HEK293 (cell line): Measurements from ENCODE around the gene KDM5A.

ENCODE experiments used
- GLI4 ChIP-seq: fragments of 450-650 bp; formaldehyde crosslinking; IDR thresholded peaks from 2 replicates; pipeline ENCODE4 v1.5.1; 2016; ENCODE audit warnings: missing biosample characterization, missing genetic modification characterization
- KLF7 ChIP-seq: fragments of 450-650 bp; formaldehyde crosslinking; IDR thresholded peaks from 2 replicates; pipeline ENCODE4 v1.5.1; 2016; ENCODE audit warnings: missing biosample characterization, missing genetic modification characterization, borderline replicate concordance
- KLF8 ChIP-seq: fragments of 450-650 bp; formaldehyde crosslinking; IDR thresholded peaks from 2 replicates; pipeline ENCODE4 v1.5.1; 2016; ENCODE audit warnings: missing biosample characterization, missing genetic modification characterization
- OVOL3 ChIP-seq: fragments of 450-650 bp; formaldehyde crosslinking; IDR thresholded peaks from 2 replicates; pipeline ENCODE4 v1.5.1; 2016; ENCODE audit warnings: missing biosample characterization, missing genetic modification characterization
- WT1 ChIP-seq: fragments of 450-650 bp; formaldehyde crosslinking; IDR thresholded peaks from 2 replicates; pipeline ENCODE4 v1.5.1; 2016; ENCODE audit warnings: missing biosample characterization, missing genetic modification characterization
- ZBTB1 ChIP-seq: fragments of 450-650 bp; formaldehyde crosslinking; IDR thresholded peaks from 2 replicates; pipeline ENCODE4 v1.5.1; 2016; ENCODE audit warnings: missing biosample characterization, missing genetic modification characterization
- ZBTB21 ChIP-seq: fragments of 450-650 bp; formaldehyde crosslinking; IDR thresholded peaks from 2 replicates; pipeline ENCODE4 v1.5.1; 2017; ENCODE audit warnings: missing biosample characterization, missing genetic modification characterization
- ZBTB8A ChIP-seq: fragments of 450-650 bp; formaldehyde crosslinking; IDR thresholded peaks from 2 replicates; pipeline ENCODE4 v1.5.1; 2016; ENCODE audit warnings: missing biosample characterization, missing genetic modification characterization
- ZNF10 ChIP-seq: fragments of 450-650 bp; formaldehyde crosslinking; IDR thresholded peaks from 2 replicates; pipeline ENCODE4 v1.5.1; 2017; ENCODE audit warnings: missing biosample characterization, missing genetic modification characterization
- ZNF174 ChIP-seq: fragments of 450-650 bp; formaldehyde crosslinking; IDR thresholded peaks from 2 replicates; pipeline ENCODE4 v1.5.0; 2017; ENCODE audit warnings: missing biosample characterization, mild to moderate bottlenecking, missing genetic modification characterization
- ZNF175 ChIP-seq: fragments of 450-650 bp; formaldehyde crosslinking; IDR thresholded peaks from 2 replicates; pipeline ENCODE4 v1.5.1; 2016; ENCODE audit warnings: missing biosample characterization, missing genetic modification characterization
- ZNF223 ChIP-seq: fragments of 450-650 bp; formaldehyde crosslinking; IDR thresholded peaks from 2 replicates; pipeline ENCODE4 v1.5.1; 2016; ENCODE audit warnings: missing biosample characterization, missing genetic modification characterization
- ZNF23 ChIP-seq: fragments of 450-650 bp; formaldehyde crosslinking; IDR thresholded peaks from 2 replicates; pipeline ENCODE4 v1.5.1; 2016; ENCODE audit warnings: missing biosample characterization, missing genetic modification characterization, borderline replicate concordance
- ZNF274 ChIP-seq, 2 experiments: fragments of 200-500 bp in 1 of 2; fragments of 450-650 bp in 1 of 2; sonication (Bioruptor generic) in 1 of 2; formaldehyde crosslinking in 1 of 2; IDR thresholded peaks; 2 replicates each; pipeline versions ENCODE4 v1.5.1 to v1.6.1; 2014 to 2016; ENCODE audit warnings: borderline replicate concordance in 1 of 2, inconsistent platforms in 1 of 2, low read length in 1 of 2, missing biosample characterization in 1 of 2, missing genetic modification characterization in 1 of 2
- ZNF302 ChIP-seq: fragments of 450-650 bp; formaldehyde crosslinking; IDR thresholded peaks from 2 replicates; pipeline ENCODE4 v1.5.1; 2016; ENCODE audit warnings: missing biosample characterization, missing genetic modification characterization, low read depth
- ZNF366 ChIP-seq: fragments of 450-650 bp; formaldehyde crosslinking; conservative IDR thresholded peaks from 2 replicates; pipeline ENCODE4 v1.5.1; 2016; ENCODE audit warnings: missing biosample characterization, missing genetic modification characterization
- ZNF501 ChIP-seq: fragments of 450-650 bp; formaldehyde crosslinking; IDR thresholded peaks from 2 replicates; pipeline ENCODE4 v1.5.1; 2016; ENCODE audit warnings: missing biosample characterization, missing genetic modification characterization
- ZNF548 ChIP-seq: fragments of 450-650 bp; formaldehyde crosslinking; IDR thresholded peaks from 2 replicates; pipeline ENCODE4 v1.5.1; 2016; ENCODE audit warnings: missing biosample characterization, missing genetic modification characterization
- ZNF560 ChIP-seq: fragments of 450-650 bp; formaldehyde crosslinking; IDR thresholded peaks from 2 replicates; pipeline ENCODE4 v1.5.1; 2017; ENCODE audit warnings: missing biosample characterization, missing genetic modification characterization, borderline replicate concordance
- ZNF610 ChIP-seq: fragments of 450-650 bp; formaldehyde crosslinking; IDR thresholded peaks from 2 replicates; pipeline ENCODE4 v1.5.1; 2016; ENCODE audit warnings: missing biosample characterization, missing genetic modification characterization, borderline replicate concordance
- ZNF660 ChIP-seq: fragments of 450-650 bp; IDR thresholded peaks from 2 replicates; pipeline ENCODE4 v1.5.1; 2018; ENCODE audit warnings: missing biosample characterization, mild to moderate bottlenecking, missing genetic modification characterization
- ZNF76 ChIP-seq: fragments of 450-650 bp; formaldehyde crosslinking; IDR thresholded peaks from 2 replicates; pipeline ENCODE4; 2016; ENCODE audit warnings: low read depth, missing biosample characterization, missing genetic modification characterization, borderline replicate concordance
- ZNF777 ChIP-seq: fragments of 450-650 bp; formaldehyde crosslinking; IDR thresholded peaks from 2 replicates; pipeline ENCODE4 v1.5.1; 2017; ENCODE audit warnings: missing biosample characterization, missing genetic modification characterization, borderline replicate concordance
- ZSCAN30 ChIP-seq: fragments of 450-650 bp; IDR thresholded peaks from 2 replicates; pipeline ENCODE4 v1.5.1; 2018; ENCODE audit warnings: missing biosample characterization, mild to moderate bottlenecking, missing genetic modification characterization, moderate library complexity
- ZXDB ChIP-seq: fragments of 450-650 bp; formaldehyde crosslinking; IDR thresholded peaks from 2 replicates; pipeline ENCODE4 v1.5.1; 2016; ENCODE audit warnings: missing biosample characterization, missing genetic modification characterization
- TF ChIP-seq, protein P1 (sequence below): fragments of 450-650 bp; formaldehyde crosslinking; IDR thresholded peaks from 2 replicates; pipeline ENCODE4 v1.5.1; 2017; ENCODE audit warnings: missing biosample characterization, mild to moderate bottlenecking, missing genetic modification characterization, moderate library complexity
- TF ChIP-seq, protein P2 (sequence below): fragments of 450-650 bp; formaldehyde crosslinking; IDR thresholded peaks from 2 replicates; pipeline ENCODE4 v1.5.1; 2016; ENCODE audit warnings: missing biosample characterization, missing genetic modification characterization
- TF ChIP-seq, protein P3 (sequence below): fragments of 450-650 bp; formaldehyde crosslinking; IDR thresholded peaks from 2 replicates; pipeline ENCODE4 v1.5.1; 2016; ENCODE audit warnings: missing biosample characterization, missing genetic modification characterization

Gene KDM5A

GRCh38 chr12:389142-390096, at the start of gene KDM5A (continued):
- TF ChIP-seq ZBTB1 (tag by site-specific recombination): no peak
- no peak for TF ChIP-seq ZNF274 (IDR thresholded peaks at IDR 0.05; ENCODE audit: low read length)
- no peak for TF ChIP-seq ZNF274 (tag by site-specific recombination; IDR thresholded peaks at IDR 0.05; ENCODE audit: borderline replicate concordance)
- peak; percentile 90 for TF ChIP-seq GLI4 (tag by site-specific recombination)
- TF ChIP-seq ZNF777 (tag by site-specific recombination): peak; percentile 100
- TF ChIP-seq ZNF560 (tag by site-specific recombination): no peak
- no peak for TF ChIP-seq ZNF23
- TF ChIP-seq, protein P1, sequence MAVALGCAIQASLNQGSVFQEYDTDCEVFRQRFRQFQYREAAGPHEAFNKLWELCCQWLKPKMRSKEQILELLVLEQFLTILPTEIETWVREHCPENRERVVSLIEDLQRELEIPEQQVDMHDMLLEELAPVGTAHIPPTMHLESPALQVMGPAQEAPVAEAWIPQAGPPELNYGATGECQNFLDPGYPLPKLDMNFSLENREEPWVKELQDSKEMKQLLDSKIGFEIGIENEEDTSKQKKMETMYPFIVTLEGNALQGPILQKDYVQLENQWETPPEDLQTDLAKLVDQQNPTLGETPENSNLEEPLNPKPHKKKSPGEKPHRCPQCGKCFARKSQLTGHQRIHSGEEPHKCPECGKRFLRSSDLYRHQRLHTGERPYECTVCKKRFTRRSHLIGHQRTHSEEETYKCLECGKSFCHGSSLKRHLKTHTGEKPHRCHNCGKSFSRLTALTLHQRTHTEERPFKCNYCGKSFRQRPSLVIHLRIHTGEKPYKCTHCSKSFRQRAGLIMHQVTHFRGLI (tag by site-specific recombination): peak; percentile 59
- TF ChIP-seq ZBTB21 (tag by site-specific recombination): peak; percentile 77
- TF ChIP-seq ZNF223 (tag by site-specific recombination): 0 out of 2 replicates have a peak, but pooled peaks have one; percentile 31
- 0 out of 2 replicates have a peak, but pooled peaks have one; percentile 5 for TF ChIP-seq WT1 (tag by site-specific recombination)
- peak; percentile 60 for TF ChIP-seq ZNF610 (tag by site-specific recombination)
- TF ChIP-seq ZNF548 (tag by site-specific recombination): no peak
- peak; percentile 84 for TF ChIP-seq ZNF660
- TF ChIP-seq ZNF76 (tag by site-specific recombination): peak; percentile 85
- TF ChIP-seq KLF8 (tag by site-specific recombination): peak; percentile 100
- TF ChIP-seq, protein P2, sequence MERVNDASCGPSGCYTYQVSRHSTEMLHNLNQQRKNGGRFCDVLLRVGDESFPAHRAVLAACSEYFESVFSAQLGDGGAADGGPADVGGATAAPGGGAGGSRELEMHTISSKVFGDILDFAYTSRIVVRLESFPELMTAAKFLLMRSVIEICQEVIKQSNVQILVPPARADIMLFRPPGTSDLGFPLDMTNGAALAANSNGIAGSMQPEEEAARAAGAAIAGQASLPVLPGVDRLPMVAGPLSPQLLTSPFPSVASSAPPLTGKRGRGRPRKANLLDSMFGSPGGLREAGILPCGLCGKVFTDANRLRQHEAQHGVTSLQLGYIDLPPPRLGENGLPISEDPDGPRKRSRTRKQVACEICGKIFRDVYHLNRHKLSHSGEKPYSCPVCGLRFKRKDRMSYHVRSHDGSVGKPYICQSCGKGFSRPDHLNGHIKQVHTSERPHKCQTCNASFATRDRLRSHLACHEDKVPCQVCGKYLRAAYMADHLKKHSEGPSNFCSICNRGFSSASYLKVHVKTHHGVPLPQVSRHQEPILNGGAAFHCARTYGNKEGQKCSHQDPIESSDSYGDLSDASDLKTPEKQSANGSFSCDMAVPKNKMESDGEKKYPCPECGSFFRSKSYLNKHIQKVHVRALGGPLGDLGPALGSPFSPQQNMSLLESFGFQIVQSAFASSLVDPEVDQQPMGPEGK: peak; percentile 93
- TF ChIP-seq ZNF10 (tag by site-specific recombination): peak; percentile 69; the same call in 1 of the 2 replicates
- TF ChIP-seq ZXDB (tag by site-specific recombination): peak; percentile 98
- no peak for TF ChIP-seq ZNF302 (tag by site-specific recombination)
- peak; percentile 92 for TF ChIP-seq ZNF366 (tag by site-specific recombination)
- TF ChIP-seq, protein P3, sequence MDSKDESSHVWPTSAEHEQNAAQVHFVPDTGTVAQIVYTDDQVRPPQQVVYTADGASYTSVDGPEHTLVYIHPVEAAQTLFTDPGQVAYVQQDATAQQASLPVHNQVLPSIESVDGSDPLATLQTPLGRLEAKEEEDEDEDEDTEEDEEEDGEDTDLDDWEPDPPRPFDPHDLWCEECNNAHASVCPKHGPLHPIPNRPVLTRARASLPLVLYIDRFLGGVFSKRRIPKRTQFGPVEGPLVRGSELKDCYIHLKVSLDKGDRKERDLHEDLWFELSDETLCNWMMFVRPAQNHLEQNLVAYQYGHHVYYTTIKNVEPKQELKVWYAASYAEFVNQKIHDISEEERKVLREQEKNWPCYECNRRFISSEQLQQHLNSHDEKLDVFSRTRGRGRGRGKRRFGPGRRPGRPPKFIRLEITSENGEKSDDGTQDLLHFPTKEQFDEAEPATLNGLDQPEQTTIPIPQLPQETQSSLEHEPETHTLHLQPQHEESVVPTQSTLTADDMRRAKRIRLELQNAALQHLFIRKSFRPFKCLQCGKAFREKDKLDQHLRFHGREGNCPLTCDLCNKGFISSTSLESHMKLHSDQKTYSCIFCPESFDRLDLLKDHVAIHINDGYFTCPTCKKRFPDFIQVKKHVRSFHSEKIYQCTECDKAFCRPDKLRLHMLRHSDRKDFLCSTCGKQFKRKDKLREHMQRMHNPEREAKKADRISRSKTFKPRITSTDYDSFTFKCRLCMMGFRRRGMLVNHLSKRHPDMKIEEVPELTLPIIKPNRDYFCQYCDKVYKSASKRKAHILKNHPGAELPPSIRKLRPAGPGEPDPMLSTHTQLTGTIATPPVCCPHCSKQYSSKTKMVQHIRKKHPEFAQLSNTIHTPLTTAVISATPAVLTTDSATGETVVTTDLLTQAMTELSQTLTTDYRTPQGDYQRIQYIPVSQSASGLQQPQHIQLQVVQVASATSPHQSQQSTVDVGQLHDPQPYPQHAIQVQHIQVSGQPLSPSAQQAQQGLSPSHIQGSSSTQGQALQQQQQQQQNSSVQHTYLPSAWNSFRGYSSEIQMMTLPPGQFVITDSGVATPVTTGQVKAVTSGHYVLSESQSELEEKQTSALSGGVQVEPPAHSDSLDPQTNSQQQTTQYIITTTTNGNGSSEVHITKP (tag by site-specific recombination): peak; percentile 33; the same call in 1 of the 2 replicates
- peak; percentile 72 for TF ChIP-seq ZBTB8A (tag by site-specific recombination)
- TF ChIP-seq ZSCAN30 (tag by site-specific recombination): peak; percentile 92
- TF ChIP-seq ZNF501: peak; percentile 96
- TF ChIP-seq OVOL3 (tag by site-specific recombination): peak; percentile 79
- TF ChIP-seq ZNF175 (tag by site-specific recombination): no peak
- peak; percentile 98 for TF ChIP-seq KLF7 (tag by site-specific recombination)
- TF ChIP-seq ZNF174 (tag by site-specific recombination): no peak
